ENCODE measurements around the gene OR2T35. TPM values are rescaled to one million over a fixed set of nuclear protein-coding genes. Genes with fewer than 3 reads are reported as not detected.

Gene OR2T35
- total and polyA plus RNA-seq, 2 of the 13 experiments (the other 11 are each of a cell fraction or from before 2014, with no cell fraction given) = not detected

GRCh38 chr1:248611883-248612414 is 33.1 kb downstream of the OR2T35 start (continued):
- TF ChIP-seq RERE (CRISPR knock-in tag; IDR thresholded peaks at IDR 0.05; ENCODE audit: low read depth) (no peak), ZXDC (CRISPR knock-in tag; IDR thresholded peaks at IDR 0.05) (no peak)

GRCh38 chr1:248610301-248610700 is 34.8 kb downstream of the OR2T35 start:
- no peak overlapping the region for H3K4me2 ChIP-seq (ENCODE audit: low read depth, low read length)
- DNase-seq (ENCODE audit: low spot score) (no peak), FAIRE-seq (no peak), ATAC-seq (no peak)
- no peaks in the 10 kb centered on the region for H3K27me3 ChIP-seq (ENCODE audit: control insufficient read depth in 1 of 2, insufficient read depth in 2 of 2, low read length in 2 of 2)
- intact Hi-C loops (cut with micrococcal nuclease; ENCODE audit: unreplicated experiment) (no loop called here), in situ Hi-C loops (cut with HindIII; ENCODE audit: extremely low pct_ligation_motif_present, low pct_unique_long_range_greater_than_20kb) (no loop called here)
- H4K20me1 ChIP-seq (ENCODE audit: insufficient read depth, low read length) = no peaks in the 10 kb centered on the region
- H3K4me1 ChIP-seq (ENCODE audit: insufficient read depth, low read length) = no peaks in the 10 kb centered on the region
- H3K4me3 ChIP-seq (replicated peaks in 1 of 3; ENCODE audit: insufficient read depth in 1 of 3, low read depth in 2 of 3, low read length in 3 of 3) = no peak overlapping the region
- no peak overlapping the region for H2AFZ ChIP-seq (ENCODE audit: low read length)
- POLR2A ChIA-PET = no interaction called here
- no peak overlapping the region for H3K27ac ChIP-seq (ENCODE audit: extremely low read length, insufficient read depth, low read length)
- under 1% methylated on average over 3 of the region's 3 CpGs for WGBS (ENCODE audit: low lambda C conversion rate)
- CTCF ChIA-PET (ENCODE audit: low intra/inter-chr PET ratio, low total read pairs) = no interaction called here
- H3K79me2 ChIP-seq (ENCODE audit: insufficient read depth, low read length) = no peaks in the 10 kb centered on the region
- no peak overlapping the region for H3K9ac ChIP-seq (ENCODE audit: insufficient read depth, low read depth, low read length)
- no TSS peak for BruUV-seq (replicated peaks)
- no peaks in the 10 kb centered on the region for H3K36me3 ChIP-seq (replicated peaks in 1 of 2; ENCODE audit: control insufficient read depth in 1 of 2, insufficient read depth in 2 of 2, low read length in 2 of 2)
- H3K9me3 ChIP-seq (ENCODE audit: low read length) = no peaks in the 10 kb centered on the region
- TF ChIP-seq PPARG (CRISPR knock-in tag; conservative IDR thresholded peaks at IDR 0.05) = no peak
- TF ChIP-seq ZBTB26 (CRISPR knock-in tag; IDR thresholded peaks at IDR 0.05; ENCODE audit: borderline replicate concordance) = no peak
- TF ChIP-seq NFKBIZ (CRISPR knock-in tag; IDR thresholded peaks at IDR 0.05) = no peak
- TF ChIP-seq THRA (CRISPR knock-in tag; IDR thresholded peaks at IDR 0.05; ENCODE audit: borderline replicate concordance) = no peak
- TF ChIP-seq NR2F6 (IDR thresholded peaks at IDR 0.05) = no peak
- TF ChIP-seq NR2F6 (CRISPR knock-in tag; IDR thresholded peaks at IDR 0.05) = no peak
- TF ChIP-seq ZNF362 (CRISPR knock-in tag; IDR thresholded peaks at IDR 0.05; ENCODE audit: borderline replicate concordance) = no peak
- TF ChIP-seq FIP1L1 (IDR thresholded peaks at IDR 0.05; ENCODE audit: borderline replicate concordance, insufficient read depth, low read depth, low read length) = no peak
- TF ChIP-seq MZF1 (CRISPR knock-in tag; IDR thresholded peaks at IDR 0.05; ENCODE audit: borderline replicate concordance) = no peak
